Stimulated activated CD8-positive, alpha-beta memory T cell treated with anti-CD3 and anti-CD28 coated beads, Interleukin-12 subunit alpha, Interleukin-12 subunit beta, amount 100 ng/mL, for 24 hours (primary cell): ENCODE measurements around the gene DMXL1.
"Not testable (repeated sequence)": the region's sequence is repeated elsewhere in the genome, so short reads cannot be mapped to it uniquely, and the experiment has no call there.

Experiments
- DNase-seq: peaks from one replicate; pipeline ENCODE4 v3.0.0-alpha.2; 2020; ENCODE audit errors: extremely low read depth

The DMXL1 gene

DNA sequence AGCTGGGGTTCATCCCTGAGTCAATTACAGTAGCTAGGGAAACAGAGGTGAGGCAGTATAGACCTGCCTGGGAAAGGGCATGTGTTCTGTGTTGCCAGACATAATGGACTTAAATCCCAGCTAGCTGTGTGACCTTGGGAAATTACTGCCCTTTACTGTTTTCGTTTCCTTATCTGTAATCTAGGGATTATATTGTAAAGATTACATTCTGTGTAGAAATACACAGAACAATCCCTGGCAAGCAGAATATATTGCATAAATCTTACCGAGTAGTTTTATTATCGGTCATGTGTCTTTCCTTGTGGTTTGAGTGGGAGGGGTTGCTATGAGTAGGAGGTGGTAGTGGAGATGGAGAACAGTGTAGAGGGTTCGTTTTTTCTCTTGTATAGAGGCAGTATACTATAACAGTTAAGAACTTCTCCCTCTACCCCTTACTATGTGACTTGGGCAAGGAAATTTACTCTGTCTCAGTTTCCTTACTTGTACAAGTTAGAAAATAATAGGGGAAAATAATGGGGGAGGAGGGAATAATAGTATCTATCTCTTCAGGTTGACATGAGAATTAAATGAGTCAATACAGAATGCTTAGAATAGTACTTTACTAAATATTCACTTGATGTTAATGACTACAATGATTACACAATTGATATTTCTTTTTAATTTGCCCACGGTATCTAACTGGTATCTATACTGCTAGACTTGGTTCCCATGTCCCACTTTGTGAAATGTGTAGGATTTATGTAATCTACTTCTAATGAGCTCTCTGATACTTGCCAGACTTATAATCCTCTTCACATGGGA lies 7.1 kb upstream of the DMXL1 start:
- DNase-seq = no peak

GRCh38 chr5:119067450-119067849 lies 3.4 kb upstream of the DMXL1 start:
- DNase-seq = no peak

DNA sequence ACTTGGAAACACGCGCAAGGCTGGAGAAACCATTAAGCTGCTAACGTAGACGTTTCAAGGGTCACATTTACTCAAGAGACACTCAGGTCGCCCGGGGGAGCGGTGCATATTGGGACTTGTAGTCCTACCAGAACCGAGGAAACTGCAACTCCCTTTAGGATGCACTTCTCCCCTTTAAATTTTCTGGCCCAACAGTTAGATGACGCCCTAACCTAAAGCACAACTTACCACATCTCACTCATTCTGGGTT lies 384 bp upstream of the DMXL1 start:
- DNase-seq = peak; percentile 63

GRCh38 chr5:119071561-119071995 lies 691 bp downstream of the DMXL1 start:
- DNase-seq = no peak

DNA sequence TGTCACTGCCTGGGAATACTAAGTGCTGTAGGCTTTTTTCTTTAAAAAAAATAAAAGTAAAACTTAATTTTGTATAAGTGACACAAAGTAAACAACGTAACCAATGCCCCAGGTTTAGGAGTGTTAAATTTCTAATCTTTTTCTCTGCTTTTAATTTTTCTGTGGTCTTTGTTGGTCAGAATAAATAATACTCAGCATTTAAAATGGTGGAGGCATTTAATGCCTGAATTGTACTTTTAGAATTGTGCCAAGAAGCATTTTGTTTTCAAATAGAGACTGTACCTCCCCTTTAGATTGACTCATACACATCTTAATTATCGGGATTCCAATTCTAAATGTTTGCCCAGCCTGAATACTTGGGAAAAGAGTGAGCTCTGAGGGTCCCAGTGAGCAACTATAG lies 1.6 kb downstream of the DMXL1 start:
- DNase-seq = no peak

DNA sequence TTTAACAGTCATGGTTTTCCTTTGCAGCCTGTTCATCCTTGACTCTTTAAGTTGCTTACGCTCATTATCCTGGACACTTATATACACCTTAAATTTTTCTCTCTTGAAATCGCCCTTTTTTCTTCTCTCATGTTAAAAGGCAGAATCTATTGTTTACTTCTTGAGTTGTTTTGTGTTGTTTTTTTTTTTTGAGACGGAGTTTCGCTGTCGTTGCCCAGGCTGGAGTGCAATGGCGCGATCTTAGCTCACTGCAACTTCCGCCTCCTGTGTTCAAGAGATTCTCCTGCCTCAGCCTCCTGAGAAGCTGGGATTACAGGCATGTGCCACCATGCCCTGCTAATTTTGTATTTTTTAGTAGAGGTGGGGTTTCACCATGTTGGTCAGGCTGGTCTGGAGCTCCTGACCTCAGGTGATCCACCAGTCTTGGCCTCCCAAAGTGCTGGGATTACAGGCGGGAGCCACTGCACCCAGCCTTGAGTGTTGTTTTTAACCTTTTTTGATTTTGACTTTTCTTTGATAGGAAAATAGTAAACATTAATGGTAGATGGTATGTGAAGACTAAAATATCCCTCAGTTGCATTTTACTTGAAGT lies 3.0 kb downstream of the DMXL1 start:
- DNase-seq = not testable (repeated sequence)

GRCh38 chr5:119074419-119074818 lies 3.5 kb downstream of the DMXL1 start:
- no peak for DNase-seq

DNA sequence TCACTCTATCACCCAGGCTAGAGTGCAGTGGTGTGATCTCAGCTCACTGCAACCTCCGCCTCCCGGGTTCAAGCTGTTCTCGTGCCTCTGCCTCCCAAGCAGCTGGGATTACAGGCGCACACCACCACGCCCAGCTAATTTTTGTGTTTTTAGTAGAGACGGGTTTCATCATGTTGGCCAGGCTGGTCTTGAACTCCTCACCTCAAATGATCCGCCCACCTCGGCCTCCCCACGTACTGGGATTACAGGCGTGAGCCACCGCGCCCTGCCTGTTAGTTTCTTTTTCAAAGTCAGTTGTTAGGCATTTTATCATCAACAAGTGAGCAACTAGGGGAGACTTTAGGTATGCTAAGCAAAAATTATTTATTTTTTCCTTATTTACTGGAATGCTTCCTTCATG lies 4.4 kb downstream of the DMXL1 start:
- DNase-seq = not testable (repeated sequence)

DNA sequence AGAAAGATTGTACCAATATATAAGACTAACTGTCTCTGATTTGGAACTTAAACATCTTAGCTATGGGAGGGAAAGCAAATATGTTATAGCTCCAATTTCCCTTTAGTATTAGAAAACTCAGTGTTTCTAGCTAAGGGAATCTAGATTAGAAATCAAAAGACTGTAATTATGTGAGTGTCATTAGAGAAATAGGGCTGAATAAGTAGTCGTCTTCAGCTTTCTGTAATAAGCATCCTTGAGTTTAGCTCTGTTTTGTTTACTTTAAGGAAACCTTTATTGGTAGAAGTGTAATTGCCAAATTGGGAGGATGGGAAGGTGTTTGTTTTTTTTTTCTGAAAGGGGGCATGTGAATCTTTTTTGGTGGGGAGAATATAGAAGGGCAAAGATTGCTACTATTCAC lies 5.2 kb downstream of the DMXL1 start:
- no peak for DNase-seq

DNA sequence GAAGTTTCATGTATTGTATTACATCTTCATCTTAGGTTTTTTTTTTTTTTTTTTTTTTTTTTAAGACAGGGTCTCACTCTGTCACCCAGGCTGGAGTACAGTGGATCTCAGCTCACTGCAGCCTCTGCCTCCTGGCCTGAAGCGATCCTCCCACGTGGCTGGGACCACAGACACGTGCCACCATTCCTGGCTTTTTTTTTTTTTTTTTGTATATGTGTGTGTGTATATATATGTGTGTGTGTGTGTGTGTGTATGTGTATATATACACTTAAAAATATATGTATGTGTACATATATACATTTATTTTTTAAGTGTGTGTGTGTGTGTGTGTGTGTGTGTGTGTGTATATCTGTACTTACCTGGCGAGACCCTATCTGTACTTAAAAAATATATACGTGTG lies 6.6 kb downstream of the DMXL1 start:
- DNase-seq = no peak

DNA sequence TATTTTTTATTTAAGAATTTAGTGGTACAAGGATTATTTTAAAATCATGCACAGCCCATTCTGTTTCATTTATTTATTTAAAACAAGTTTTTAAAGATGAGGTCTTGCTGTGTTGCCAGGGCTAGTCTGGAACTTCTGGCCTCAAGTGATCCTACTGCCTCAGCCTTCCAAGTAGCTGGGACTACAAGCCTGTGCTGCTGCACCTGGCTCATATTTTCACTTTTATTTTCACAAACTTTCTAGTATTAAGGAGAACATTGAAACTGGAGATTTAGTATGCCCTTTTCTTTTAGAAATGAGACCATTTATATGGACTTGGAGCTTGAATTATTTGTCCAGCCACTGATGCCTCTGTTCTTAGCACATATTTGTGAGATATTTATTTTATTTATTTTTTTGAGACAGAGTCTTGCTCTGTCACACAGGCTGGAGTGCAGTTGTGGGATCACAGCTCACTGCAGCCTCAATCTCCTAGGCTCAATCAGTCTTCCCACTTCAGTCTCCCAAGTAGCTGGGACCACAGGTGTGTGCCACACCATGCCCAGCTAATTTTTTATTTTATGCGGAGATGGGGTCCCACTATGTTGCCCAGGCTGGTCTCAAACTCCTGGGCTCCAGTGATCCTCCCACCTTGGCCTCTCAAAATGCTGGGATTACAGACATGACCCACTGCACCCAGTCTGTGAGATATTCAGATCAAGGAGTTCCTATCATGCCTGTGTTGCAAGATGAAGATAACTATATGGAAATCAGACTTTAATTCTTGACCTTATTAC lies 7.4 kb downstream of the DMXL1 start:
- DNase-seq = no peak

DNA sequence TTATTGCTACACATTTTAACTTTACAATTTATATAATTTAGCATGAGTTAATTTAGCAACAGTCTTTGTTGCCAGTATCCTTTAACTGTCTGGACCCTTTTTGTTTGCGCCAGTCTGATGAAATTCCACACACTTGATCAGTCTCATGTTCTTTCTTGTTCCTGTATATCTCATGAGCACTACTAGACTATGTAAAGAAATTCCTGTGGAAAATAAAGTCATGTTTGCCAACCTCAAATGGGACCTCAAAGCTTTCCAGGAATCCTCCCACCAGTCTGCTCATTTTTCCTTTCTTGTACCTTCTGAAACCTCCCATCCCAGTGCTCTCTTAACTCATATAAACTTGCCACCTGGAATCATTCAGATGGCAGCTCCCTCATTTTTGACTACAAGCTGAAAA lies 8.0 kb downstream of the DMXL1 start:
- no peak for DNase-seq

DNA sequence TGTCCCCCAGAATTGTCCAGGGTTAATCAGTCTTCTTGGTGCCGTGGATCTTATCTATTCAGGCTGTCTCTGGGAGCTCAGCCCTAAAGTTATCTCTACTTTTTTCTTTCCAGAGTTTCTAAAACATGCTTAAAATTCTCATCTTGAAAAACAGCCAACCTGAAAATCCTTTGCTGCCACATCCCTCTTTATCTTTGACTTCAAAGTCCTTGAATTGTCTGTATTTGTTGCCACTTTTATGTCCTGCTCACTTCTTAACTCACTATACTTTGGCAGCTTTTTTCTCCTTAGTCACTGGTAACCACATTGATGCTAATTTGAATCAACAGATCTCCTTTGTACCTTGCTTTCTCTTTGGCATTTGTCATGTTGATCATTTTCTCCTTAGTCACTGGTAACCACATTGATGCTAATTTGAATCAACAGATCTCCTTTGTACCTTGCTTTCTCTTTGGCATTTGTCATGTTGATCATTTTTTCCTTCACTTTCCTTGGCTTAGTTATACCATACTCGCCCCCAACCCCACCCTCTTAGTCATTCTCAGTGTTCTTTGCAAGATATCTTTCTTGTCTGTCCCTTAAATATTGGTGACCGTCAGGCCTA lies 8.5 kb downstream of the DMXL1 start:
- no peak for DNase-seq

DNA sequence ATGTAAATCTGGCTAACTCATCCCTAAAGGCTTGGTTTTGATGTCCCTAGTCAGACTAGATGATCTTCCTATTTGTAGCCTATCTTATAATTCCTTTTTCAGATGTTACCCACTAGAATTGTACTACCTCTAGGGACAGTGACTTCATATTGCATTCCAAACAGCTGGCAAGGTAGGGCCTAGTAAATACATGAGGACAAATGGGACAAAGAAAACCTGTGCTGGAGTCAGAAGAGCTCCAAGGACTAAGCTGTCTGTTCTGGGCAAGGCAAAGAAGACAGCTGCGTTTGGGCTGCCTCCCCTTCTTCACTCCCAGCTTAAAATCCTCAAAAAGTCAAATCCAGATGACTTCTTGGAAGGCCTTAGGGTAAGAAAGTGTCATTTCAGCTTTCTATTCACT lies 10.0 kb downstream of the DMXL1 start:
- DNase-seq = no peak

DNA sequence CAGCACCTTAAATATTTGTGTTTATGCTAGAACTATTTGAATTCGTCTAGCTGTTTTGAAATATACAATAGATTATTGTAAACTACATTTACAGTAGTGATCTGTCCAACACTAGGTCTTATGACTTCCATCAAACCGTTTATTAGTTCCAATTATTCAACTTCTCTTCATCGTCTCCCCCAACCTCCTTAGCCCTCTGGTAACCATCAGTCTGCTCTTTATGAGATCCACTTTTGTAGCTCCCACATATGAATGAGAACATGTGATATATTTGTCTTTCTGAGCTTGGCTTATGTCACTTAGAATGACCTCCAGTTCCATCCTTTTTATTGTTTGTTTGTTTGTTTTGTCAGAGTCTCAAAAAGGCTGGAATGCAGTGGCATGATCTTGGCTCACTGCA lies 11.8 kb downstream of the DMXL1 start:
- no peak for DNase-seq

GRCh38 chr5:119083679-119084078 lies 12.8 kb downstream of the DMXL1 start:
- no peak for DNase-seq

GRCh38 chr5:119088438-119088837 lies 17.6 kb downstream of the DMXL1 start:
- DNase-seq = no peak

DNA sequence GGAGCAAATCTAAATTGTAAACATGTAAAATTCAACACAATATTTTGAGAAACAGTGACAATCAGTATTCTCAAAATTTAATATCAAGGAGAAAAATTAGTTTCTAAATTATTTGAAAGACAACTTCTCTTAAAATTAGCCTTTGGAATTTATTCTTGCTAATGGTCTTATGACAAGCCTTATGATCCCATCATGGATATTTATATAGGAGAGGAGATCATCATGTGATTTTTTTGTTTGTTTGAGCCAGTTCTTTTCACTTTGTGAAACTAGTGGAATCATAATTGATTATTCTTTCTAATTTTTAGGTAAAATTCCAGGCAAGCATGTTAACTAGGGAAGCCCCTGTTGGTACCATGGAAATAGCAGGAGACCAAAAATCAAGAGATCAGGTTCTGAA lies 24.7 kb downstream of the DMXL1 start:
- no peak for DNase-seq

GRCh38 chr5:119105971-119106370 lies 35.1 kb downstream of the DMXL1 start:
- no peak for DNase-seq

GRCh38 chr5:119112151-119112550 lies 41.3 kb downstream of the DMXL1 start:
- DNase-seq = no peak

DNA sequence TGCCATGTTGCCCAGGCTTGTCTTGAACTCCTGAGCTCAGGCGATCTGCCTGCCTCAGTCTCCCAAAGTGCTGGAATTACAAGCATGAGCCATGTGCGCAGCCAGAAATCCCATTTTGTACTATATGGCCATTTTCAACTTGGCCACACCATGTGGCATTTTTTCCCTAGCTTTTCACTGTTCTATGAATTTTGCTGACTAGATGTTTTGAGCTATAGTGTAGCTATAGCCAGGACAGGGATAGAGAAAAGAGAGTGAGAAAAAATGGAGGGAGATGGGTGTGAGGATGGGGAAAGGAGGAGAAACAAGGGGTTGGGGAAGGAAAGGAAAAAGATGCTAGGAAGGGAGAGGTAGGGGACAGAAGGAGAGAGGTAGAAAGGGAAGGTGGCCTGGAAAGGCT lies 46.4 kb downstream of the DMXL1 start:
- DNase-seq = no peak

- no peak for DNase-seq
These were observed 47.1 kb downstream of the DMXL1 start for GRCh38 chr5:119118000-119118399.

- no peak for DNase-seq
These were observed 50.0 kb downstream of the DMXL1 start for GRCh38 chr5:119120893-119121292.
